H1 (cell line): ENCODE results near the gene CCDC33. TPM values are rescaled to one million over a fixed set of nuclear protein-coding genes. Genes with fewer than 3 reads are reported as not detected.

Source experiments
- CBX5 ChIP-seq: fragments of 300-800, 300-1000 bp; sonication (generic); IDR thresholded peaks from 2 replicates; pipeline ENCODE4 v1.7.1; 2016; ENCODE audit warnings: antibody characterized with exemption, low read length, low read depth
- CHD1 ChIP-seq: IDR thresholded peaks from 2 replicates; pipeline ENCODE4 v1.6.1; 2012; ENCODE audit warnings: low read depth, low read length, improper control_type of control experiment
- RXRA ChIP-seq: IDR thresholded peaks from 2 replicates; pipeline ENCODE4 v1.6.1; 2011; ENCODE audit warnings: low read depth, mild to moderate bottlenecking, low read length, moderate library complexity; ENCODE audit not compliant: insufficient read depth
- polyA plus RNA-seq, 7 experiments: library from polyadenylated mRNA; depleted of rRNA in 3 of 7; stranded (reverse) in 5 of 7; unstranded in 2 of 7; fragments of >200 nt in 5 of 7; fragments of 200-250 nt in 2 of 7; gene quantifications; 1 replicate in 5 of 7; 2 replicates in 1 of 7; 4 replicates in 1 of 7; pipeline versions ENCODE4 v1.2.1 to v1.2.3, GENCODE V29; 2011 to 2013; ENCODE audit warnings: missing spikeins in 2 of 7, mixed read lengths in 2 of 7
- total RNA-seq: library from RNA; stranded (reverse); fragmentation: NEBNext Ultra II Directional; extraction: Animal tissue kit (Norgen Biotek cat#: 25700); gene quantifications from 2 replicates; pipeline ENCODE4 v1.2.1, GENCODE V29; 2021

Gene CCDC33
- total and polyA plus RNA-seq, 2 of the 8 experiments (the other 6 are each of a cell fraction or from before 2014, with no cell fraction given): 2.0 to 2.7 TPM

- TF ChIP-seq RXRA (no peak), CBX5 (no peak), CHD1 (no peak)
- TF ChIP-seq, all 59 proteins: peak for 0
These were observed 90.6 kb downstream of the CCDC33 start (continued) for GRCh38 chr15:74326746-74327145.
